Adrenal gland (tissue), 5 donors: ENCODE results near the gene P2RY8.

Experiments
- POLR2A ChIP-seq, 2 donors: fragments of 450-650 bp; IDR thresholded peaks; one replicate each; pipeline ENCODE4 v1.6.1; 2017; ENCODE audit warnings: antibody characterized with exemption in 2 of 2, mild to moderate bottlenecking in 2 of 2, moderate library complexity in 1 of 2
- TF ChIP-seq, protein P1 (sequence below), 6 experiments: fragments of 450-650 bp in 4 of 6; fragments of 200-600 bp in 2 of 6; sonication (generic) in 1 of 6; IDR thresholded peaks; 1 replicate in 5 of 6; 2 replicates in 1 of 6; pipeline versions ENCODE4 v1.5.1 to v1.8.0; 2016 to 2021; ENCODE audit warnings: antibody characterized with exemption in 6 of 6, mild to moderate bottlenecking in 2 of 6, moderate library complexity in 1 of 6
- donor health status: DM: no; HTN: no; CAD: no.

GRCh38 chrX:1582686-1583437 lies 45.9 kb upstream of the P2RY8 start:
- TF ChIP-seq, protein P1, sequence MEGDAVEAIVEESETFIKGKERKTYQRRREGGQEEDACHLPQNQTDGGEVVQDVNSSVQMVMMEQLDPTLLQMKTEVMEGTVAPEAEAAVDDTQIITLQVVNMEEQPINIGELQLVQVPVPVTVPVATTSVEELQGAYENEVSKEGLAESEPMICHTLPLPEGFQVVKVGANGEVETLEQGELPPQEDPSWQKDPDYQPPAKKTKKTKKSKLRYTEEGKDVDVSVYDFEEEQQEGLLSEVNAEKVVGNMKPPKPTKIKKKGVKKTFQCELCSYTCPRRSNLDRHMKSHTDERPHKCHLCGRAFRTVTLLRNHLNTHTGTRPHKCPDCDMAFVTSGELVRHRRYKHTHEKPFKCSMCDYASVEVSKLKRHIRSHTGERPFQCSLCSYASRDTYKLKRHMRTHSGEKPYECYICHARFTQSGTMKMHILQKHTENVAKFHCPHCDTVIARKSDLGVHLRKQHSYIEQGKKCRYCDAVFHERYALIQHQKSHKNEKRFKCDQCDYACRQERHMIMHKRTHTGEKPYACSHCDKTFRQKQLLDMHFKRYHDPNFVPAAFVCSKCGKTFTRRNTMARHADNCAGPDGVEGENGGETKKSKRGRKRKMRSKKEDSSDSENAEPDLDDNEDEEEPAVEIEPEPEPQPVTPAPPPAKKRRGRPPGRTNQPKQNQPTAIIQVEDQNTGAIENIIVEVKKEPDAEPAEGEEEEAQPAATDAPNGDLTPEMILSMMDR (IDR thresholded peaks at IDR 0.05), result no peak
- no peak for TF ChIP-seq POLR2A (IDR thresholded peaks at IDR 0.05)
